ENCODE measurements around the gene MOB3C.

- TF ChIP-seq POLR2A (IDR thresholded peaks at IDR 0.05) = no peak
- no peak for TF ChIP-seq CTCF (IDR thresholded peaks at IDR 0.05)
These were observed 876 bp downstream of the MOB3C start for GRCh38 chr1:46615735-46616134.
